Measurements from ENCODE around the gene MAGI1. TPM values are rescaled to one million over a fixed set of nuclear protein-coding genes. Genes with fewer than 3 reads are reported as not detected.

The MAGI1 gene
- polyA plus RNA-seq, 1 donor = 31.2 TPM

GRCh38 chr3:65508750-65509422 is 529.8 kb downstream of the MAGI1 start:
- Histone ChIP-seq H3K4me1 (ENCODE audit: control insufficient read depth, insufficient read depth, low read length) (no peaks in the 10 kb centered on the region), H3K4me3 (ENCODE audit: low read length) (no peak overlapping the region), H3K9me3 (ENCODE audit: control insufficient read depth, low read depth, low read length) (no peaks in the 10 kb centered on the region), H3K27ac (ENCODE audit: low read length) (no peak overlapping the region), H3K36me3 (ENCODE audit: control insufficient read depth, insufficient read depth, low read length) (no peaks in the 10 kb centered on the region), H3K27me3 (ENCODE audit: control insufficient read depth, insufficient read depth, low read length) (no peaks in the 10 kb centered on the region)
- no CpG with 5 or more reads among the region's 9 CpGs for WGBS (ENCODE audit: insufficient coverage, low lambda C conversion rate)
- no peak for DNase-seq

- Histone ChIP-seq H3K36me3 (ENCODE audit: control insufficient read depth, insufficient read depth, low read length) (no peaks in the 10 kb centered on the region), H3K27me3 (ENCODE audit: control insufficient read depth, insufficient read depth, low read length) (no peaks in the 10 kb centered on the region), H3K4me3 (ENCODE audit: low read length) (no peak overlapping the region), H3K27ac (ENCODE audit: low read length) (no peak overlapping the region), H3K9me3 (ENCODE audit: control insufficient read depth, low read depth, low read length) (no peaks in the 10 kb centered on the region), H3K4me1 (ENCODE audit: control insufficient read depth, insufficient read depth, low read length) (no peaks in the 10 kb centered on the region)
- WGBS (ENCODE audit: insufficient coverage, low lambda C conversion rate) = 41% methylated on average over 2 of the region's 3 CpGs
- no peak for DNase-seq
Measured at GRCh38 chr3:65507437-65507836, 531.3 kb downstream of the MAGI1 start.

- Histone ChIP-seq H3K27ac (ENCODE audit: low read length) (no peak overlapping the region), H3K27me3 (ENCODE audit: control insufficient read depth, insufficient read depth, low read length) (no peaks in the 10 kb centered on the region), H3K36me3 (ENCODE audit: control insufficient read depth, insufficient read depth, low read length) (no peaks in the 10 kb centered on the region), H3K9me3 (ENCODE audit: control insufficient read depth, low read depth, low read length) (no peaks in the 10 kb centered on the region), H3K4me3 (ENCODE audit: low read length) (no peak overlapping the region), H3K4me1 (ENCODE audit: control insufficient read depth, insufficient read depth, low read length) (no peaks in the 10 kb centered on the region)
- DNase-seq = no peak
- 83% methylated on average over 1 of the region's 1 CpG for WGBS (ENCODE audit: insufficient coverage, low lambda C conversion rate)
Measured at GRCh38 chr3:65503776-65504175, 534.9 kb downstream of the MAGI1 start.

DNA sequence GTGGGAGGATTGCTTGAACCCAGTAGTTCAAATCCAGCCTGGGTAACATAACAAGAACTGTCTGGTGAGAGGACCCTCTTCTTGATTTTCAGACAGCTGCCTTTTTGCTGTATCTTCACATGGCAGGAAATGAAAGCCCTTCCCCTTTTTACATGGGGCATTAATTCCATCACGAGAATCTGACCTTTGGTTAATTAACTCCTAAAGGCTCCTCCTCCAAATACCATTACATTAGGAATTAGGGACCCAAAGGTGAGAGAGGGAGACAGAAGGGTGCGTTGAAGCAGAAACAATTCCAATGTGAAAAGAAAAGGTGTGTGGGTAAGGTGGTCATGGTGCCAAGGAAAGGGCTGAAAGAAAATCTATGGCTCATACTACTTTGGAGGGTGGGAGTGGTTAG is 536.2 kb downstream of the MAGI1 start:
- no peak for DNase-seq
- Histone ChIP-seq H3K4me1 (ENCODE audit: control insufficient read depth, insufficient read depth, low read length) (no peaks in the 10 kb centered on the region), H3K4me3 (ENCODE audit: low read length) (no peak overlapping the region), H3K27ac (ENCODE audit: low read length) (no peak overlapping the region), H3K27me3 (ENCODE audit: control insufficient read depth, insufficient read depth, low read length) (no peaks in the 10 kb centered on the region), H3K36me3 (ENCODE audit: control insufficient read depth, insufficient read depth, low read length) (no peaks in the 10 kb centered on the region), H3K9me3 (ENCODE audit: control insufficient read depth, low read depth, low read length) (no peaks in the 10 kb centered on the region)
- 100% methylated on average over 1 of the region's 2 CpGs for WGBS (ENCODE audit: insufficient coverage, low lambda C conversion rate)

DNA sequence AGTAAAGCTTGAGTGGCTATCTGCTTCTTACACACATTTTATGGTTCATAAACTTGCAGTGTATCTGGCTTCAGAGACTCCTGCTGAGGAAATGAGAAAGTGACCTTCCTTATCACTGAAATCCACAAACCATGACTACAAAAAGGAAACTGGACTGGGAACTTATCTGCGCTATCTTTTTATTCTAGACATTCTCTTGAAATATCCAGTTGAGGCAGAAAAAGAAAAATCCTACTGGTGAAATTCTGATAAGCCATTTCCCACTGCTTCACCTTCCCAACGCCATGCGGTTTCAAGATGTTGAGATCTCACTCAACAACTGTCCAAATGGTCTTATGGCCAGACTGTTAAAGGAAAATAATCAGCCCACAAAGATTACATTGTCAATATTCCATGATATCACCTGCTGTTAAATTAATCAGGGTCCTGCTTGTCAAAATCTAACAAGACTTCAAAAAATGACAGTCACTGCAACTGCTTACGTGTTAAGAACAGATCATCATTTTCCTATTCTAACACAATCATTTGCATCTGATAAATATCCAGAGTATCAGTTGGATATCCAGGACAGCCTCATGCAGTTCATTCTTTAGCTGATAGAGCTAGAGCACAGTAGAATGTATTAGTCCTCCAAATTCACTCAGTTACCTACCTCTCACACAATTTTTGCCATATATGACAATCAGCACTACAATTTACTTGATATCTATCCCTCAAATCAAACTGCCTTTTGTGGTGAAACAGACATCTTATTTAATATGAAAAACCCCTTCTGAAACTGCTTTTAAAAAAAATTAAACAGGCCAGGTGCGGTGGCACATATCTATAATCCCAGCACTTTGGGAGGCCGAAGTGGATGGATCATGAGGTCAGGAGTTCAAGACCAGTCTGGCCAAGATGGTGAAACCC is 538.1 kb downstream of the MAGI1 start:
- no peak overlapping the region for H3K4me3 ChIP-seq (ENCODE audit: low read length)
- H3K9me3 ChIP-seq (ENCODE audit: control insufficient read depth, low read depth, low read length) = no peaks in the 10 kb centered on the region
- no peaks in the 10 kb centered on the region for H3K36me3 ChIP-seq (ENCODE audit: control insufficient read depth, insufficient read depth, low read length)
- no CpG with 5 or more reads among the region's 6 CpGs for WGBS (ENCODE audit: insufficient coverage, low lambda C conversion rate)
- no peaks in the 10 kb centered on the region for H3K4me1 ChIP-seq (ENCODE audit: control insufficient read depth, insufficient read depth, low read length)
- no peaks in the 10 kb centered on the region for H3K27me3 ChIP-seq (ENCODE audit: control insufficient read depth, insufficient read depth, low read length)
- H3K27ac ChIP-seq (ENCODE audit: low read length) = no peak overlapping the region
- DNase-seq = no peak

- Histone ChIP-seq H3K36me3 (ENCODE audit: control insufficient read depth, insufficient read depth, low read length) (no peaks in the 10 kb centered on the region), H3K4me3 (ENCODE audit: low read length) (no peak overlapping the region), H3K9me3 (ENCODE audit: control insufficient read depth, low read depth, low read length) (no peaks in the 10 kb centered on the region), H3K27me3 (ENCODE audit: control insufficient read depth, insufficient read depth, low read length) (no peaks in the 10 kb centered on the region), H3K4me1 (ENCODE audit: control insufficient read depth, insufficient read depth, low read length) (no peaks in the 10 kb centered on the region), H3K27ac (ENCODE audit: low read length) (no peak overlapping the region)
- 100% methylated on average over 1 of the region's 8 CpGs for WGBS (ENCODE audit: insufficient coverage, low lambda C conversion rate)
- DNase-seq = no peak
Measured at GRCh38 chr3:65497846-65498245, 540.9 kb downstream of the MAGI1 start.

DNA sequence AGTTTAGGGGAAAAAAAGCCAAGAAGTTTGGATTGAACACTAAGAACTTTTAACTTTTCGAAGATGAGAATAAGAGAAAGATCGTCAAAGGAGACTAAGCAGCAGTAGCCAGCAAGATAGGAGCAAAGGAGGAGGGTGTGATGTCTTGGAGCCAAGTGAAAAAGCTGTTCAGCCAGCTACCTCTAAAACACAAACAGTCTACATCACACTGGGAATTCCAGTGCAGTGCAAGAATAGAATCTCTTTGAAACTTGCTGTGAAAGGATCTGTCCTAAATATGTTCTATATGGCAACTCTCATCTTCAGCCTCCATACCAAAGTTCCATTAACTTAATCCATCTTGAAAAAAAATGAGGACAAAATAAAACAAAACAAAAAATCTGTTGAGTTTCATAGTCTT is 541.5 kb downstream of the MAGI1 start:
- H3K9me3 ChIP-seq (ENCODE audit: control insufficient read depth, low read depth, low read length) = no peaks in the 10 kb centered on the region
- no peak for DNase-seq
- no peaks in the 10 kb centered on the region for H3K4me1 ChIP-seq (ENCODE audit: control insufficient read depth, insufficient read depth, low read length)
- WGBS (ENCODE audit: insufficient coverage, low lambda C conversion rate) = no CpG with 5 or more reads among the region's 2 CpGs
- H3K27me3 ChIP-seq (ENCODE audit: control insufficient read depth, insufficient read depth, low read length) = no peaks in the 10 kb centered on the region
- H3K36me3 ChIP-seq (ENCODE audit: control insufficient read depth, insufficient read depth, low read length) = no peaks in the 10 kb centered on the region
- H3K27ac ChIP-seq (ENCODE audit: low read length) = no peak overlapping the region
- H3K4me3 ChIP-seq (ENCODE audit: low read length) = no peak overlapping the region

GRCh38 chr3:65493938-65494337 is 544.8 kb downstream of the MAGI1 start:
- no peaks in the 10 kb centered on the region for H3K27me3 ChIP-seq (ENCODE audit: control insufficient read depth, insufficient read depth, low read length)
- DNase-seq = no peak
- no peak overlapping the region for H3K27ac ChIP-seq (ENCODE audit: low read length)
- 73% methylated on average over 3 of the region's 7 CpGs for WGBS (ENCODE audit: insufficient coverage, low lambda C conversion rate)
- H3K4me1 ChIP-seq (ENCODE audit: control insufficient read depth, insufficient read depth, low read length) = no peaks in the 10 kb centered on the region
- H3K4me3 ChIP-seq (ENCODE audit: low read length) = no peak overlapping the region
- H3K9me3 ChIP-seq (ENCODE audit: control insufficient read depth, low read depth, low read length) = no peaks in the 10 kb centered on the region
- H3K36me3 ChIP-seq (ENCODE audit: control insufficient read depth, insufficient read depth, low read length) = no peaks in the 10 kb centered on the region

DNA sequence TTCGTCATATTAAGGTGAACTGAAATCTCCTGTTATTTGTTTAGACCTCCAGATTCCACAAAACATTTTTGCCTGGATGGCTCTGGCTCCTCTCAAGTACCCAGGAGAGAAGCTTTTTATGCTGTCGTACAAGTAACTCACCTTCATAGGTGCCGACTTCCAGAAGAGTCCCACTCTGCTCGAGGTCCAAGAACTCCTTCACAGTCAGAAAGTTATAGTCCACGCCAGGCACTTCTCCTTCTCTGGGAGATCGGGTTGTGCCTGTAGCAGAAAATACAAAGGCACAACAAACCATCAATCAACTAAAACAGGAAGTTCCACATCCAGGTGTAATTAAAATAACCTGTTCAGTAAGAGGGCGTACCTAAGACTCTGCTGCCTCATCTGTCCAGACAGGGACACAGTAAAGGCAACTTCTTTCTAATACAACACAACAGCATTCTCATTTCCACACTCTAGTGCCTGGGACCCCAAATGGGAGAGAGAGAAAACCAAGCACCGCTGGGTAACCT is 545.3 kb downstream of the MAGI1 start:
- Histone ChIP-seq H3K36me3 (ENCODE audit: control insufficient read depth, insufficient read depth, low read length) (no peaks in the 10 kb centered on the region), H3K9me3 (ENCODE audit: control insufficient read depth, low read depth, low read length) (no peaks in the 10 kb centered on the region), H3K27me3 (ENCODE audit: control insufficient read depth, insufficient read depth, low read length) (no peaks in the 10 kb centered on the region), H3K27ac (ENCODE audit: low read length) (no peak overlapping the region), H3K4me3 (ENCODE audit: low read length) (no peak overlapping the region), H3K4me1 (ENCODE audit: control insufficient read depth, insufficient read depth, low read length) (no peaks in the 10 kb centered on the region)
- no peak for DNase-seq
- 100% methylated on average over 1 of the region's 8 CpGs for WGBS (ENCODE audit: insufficient coverage, low lambda C conversion rate)

- no peak for DNase-seq
- H3K36me3 ChIP-seq (ENCODE audit: control insufficient read depth, insufficient read depth, low read length) = no peaks in the 10 kb centered on the region
- no CpG with 5 or more reads among the region's 2 CpGs for WGBS (ENCODE audit: insufficient coverage, low lambda C conversion rate)
- H3K4me3 ChIP-seq (ENCODE audit: low read length) = no peak overlapping the region
- no peak overlapping the region for H3K27ac ChIP-seq (ENCODE audit: low read length)
- no peaks in the 10 kb centered on the region for H3K27me3 ChIP-seq (ENCODE audit: control insufficient read depth, insufficient read depth, low read length)
- no peaks in the 10 kb centered on the region for H3K4me1 ChIP-seq (ENCODE audit: control insufficient read depth, insufficient read depth, low read length)
- no peaks in the 10 kb centered on the region for H3K9me3 ChIP-seq (ENCODE audit: control insufficient read depth, low read depth, low read length)
Measured at GRCh38 chr3:65492249-65492648, 546.5 kb downstream of the MAGI1 start.

All from large intestine (tissue), 3 donors.